Endothelial cell of umbilical vein (primary cell): Measurements from ENCODE around the gene TMIGD3. TPM values are rescaled to one million over a fixed set of nuclear protein-coding genes. Genes with fewer than 3 reads are reported as not detected.
A peak's percentile ranks its signal among the peaks of the same experiment; 100 is the strongest.

Source experiments
- BruUV-seq: library from RNA; stranded (reverse); fragments of 400-500 nt; replicated peaks from 2 replicates; lab custom pipeline; 2021; lab: Mats Ljungman, UMichigan
- CTCF ChIA-PET: fragments of 300-600, 350-600 bp; sonication (Branson Sonifier 250); formaldehyde crosslinking; loops from one replicate; lab custom pipeline; 2021; ENCODE audit warnings: antibody characterized with exemption, inconsistent platforms; lab: Charles Lee
- POLR2A ChIA-PET: fragments of 300-600, 350-600 bp; sonication (Branson Sonifier 250); formaldehyde crosslinking; loops from one replicate; lab custom pipeline; 2021; ENCODE audit warnings: antibody characterized with exemption, inconsistent platforms; lab: Charles Lee
- DNase-seq: peaks from one replicate; pipeline ENCODE4 v3.0.0-alpha.2; 2011; ENCODE audit warnings: low read depth, low spot score
- FAIRE-seq: peaks from 2 replicates; lab custom pipeline; 2011; peaks lifted over from hg19 to GRCh38; lab: Jason Lieb, UNC
- H2AFZ ChIP-seq: 2 replicates; pipeline ENCODE4 v1.6.0; 2012; ENCODE audit warnings: low read depth, low read length, control low read depth, inconsistent platforms
- H3K27ac ChIP-seq: 2 replicates; pipeline ENCODE4 v1.5.1; 2011; ENCODE audit warnings: low read depth, mild to moderate bottlenecking, control low read depth, low read length, moderate library complexity; ENCODE audit not compliant: insufficient read depth
- H3K27me3 ChIP-seq, 2 experiments: 2 replicates each; pipeline versions ENCODE4 v1.6.0 to v1.6.1; 2011; ENCODE audit warnings: low read length in 2 of 2, mixed read lengths in 1 of 2; ENCODE audit not compliant: control insufficient read depth in 2 of 2, insufficient read depth in 2 of 2
- H3K36me3 ChIP-seq, 2 experiments: 2 replicates in 1 of 2; 3 replicates in 1 of 2; pipeline ENCODE4 v1.5.1; 2011; ENCODE audit warnings: low read length in 2 of 2, mild to moderate bottlenecking in 1 of 2, moderate library complexity in 1 of 2; ENCODE audit not compliant: control insufficient read depth in 2 of 2, insufficient read depth in 2 of 2; ENCODE audit errors: extremely low read depth in 1 of 2
- H3K4me1 ChIP-seq: 3 replicates; pipeline ENCODE4 v1.5.1; 2011; ENCODE audit warnings: mild to moderate bottlenecking, low read length; ENCODE audit not compliant: control insufficient read depth, insufficient read depth; ENCODE audit errors: extremely low read depth
- H3K4me2 ChIP-seq: 2 replicates; pipeline ENCODE4 v1.6.1; 2011; ENCODE audit warnings: low read length, control low read depth, mixed read lengths; ENCODE audit not compliant: insufficient read depth
- H3K4me3 ChIP-seq, 3 experiments: fragments of 200-600 bp in 1 of 3; sonication (generic), shearing (Covaris generic) in 1 of 3; replicated peaks in 1 of 3; 2 replicates each; pipeline ENCODE4 v1.5.1; 2011 to 2016; ENCODE audit warnings: control low read depth in 3 of 3, low read length in 3 of 3, mild to moderate bottlenecking in 2 of 3, inconsistent platforms in 1 of 3, low read depth in 1 of 3, moderate library complexity in 1 of 3; ENCODE audit not compliant: insufficient read depth in 1 of 3
- H3K79me2 ChIP-seq: 2 replicates; pipeline ENCODE4 v1.6.0; 2012; ENCODE audit warnings: low read length, inconsistent platforms; ENCODE audit not compliant: control insufficient read depth, insufficient read depth
- H3K9ac ChIP-seq: replicated peaks from 2 replicates; pipeline ENCODE3; 2011; ENCODE audit warnings: low read length, control low read depth; ENCODE audit not compliant: insufficient read depth; ENCODE audit errors: extremely low read depth
- H3K9me1 ChIP-seq: replicated peaks from 3 replicates; pipeline ENCODE4 v1.6.0; 2011; ENCODE audit warnings: mild to moderate bottlenecking, low read length; ENCODE audit not compliant: control insufficient read depth, insufficient read depth; ENCODE audit errors: extremely low read depth
- H3K9me3 ChIP-seq: replicated peaks from 2 replicates; pipeline ENCODE4 v1.5.1; 2012; ENCODE audit warnings: low read length, inconsistent platforms; ENCODE audit not compliant: control insufficient read depth, insufficient read depth
- H4K20me1 ChIP-seq: replicated peaks from 2 replicates; pipeline ENCODE3; 2011; ENCODE audit warnings: mild to moderate bottlenecking, low read length; ENCODE audit not compliant: control insufficient read depth, insufficient read depth; ENCODE audit errors: extremely low read depth
- EZH2 ChIP-seq: IDR thresholded peaks from 2 replicates; pipeline ENCODE4 v1.6.1; 2012; ENCODE audit warnings: borderline replicate concordance, low read depth, mild to moderate bottlenecking, moderate library complexity, low read length, inconsistent platforms; ENCODE audit not compliant: severe bottlenecking
- FOS ChIP-seq: IDR thresholded peaks from 2 replicates; pipeline ENCODE4 v1.6.1; 2011; ENCODE audit warnings: mild to moderate bottlenecking, low read length, moderate library complexity, borderline replicate concordance; ENCODE audit not compliant: insufficient read depth
- MYC ChIP-seq: IDR thresholded peaks from one replicate; pipeline ENCODE4 v1.6.1; 2011; ENCODE audit warnings: mild to moderate bottlenecking, low read depth, low read length
- POLR2A ChIP-seq: IDR thresholded peaks from 2 replicates; pipeline ENCODE4 v1.6.1; 2012; ENCODE audit warnings: low read depth, mild to moderate bottlenecking, control low read depth, low read length
- dilution Hi-C: fragments of 300-500 bp; cut with MboI; formaldehyde crosslinking; loops from one replicate; pipeline ENCODE4 v1.15.0; 2019; ENCODE audit warnings: low sequenced_read_pairs; ENCODE audit not compliant: extremely low pct_ligation_motif_present
- intact Hi-C: fragments of 100-400 bp; cut with micrococcal nuclease; formaldehyde crosslinking; loops from one replicate; pipeline ENCODE4 v1.10.0; 2022
- polyA plus RNA-seq, 4 experiments: library from polyadenylated mRNA; depleted of rRNA in 3 of 4; stranded (reverse) in 3 of 4; unstranded in 1 of 4; fragments of >200 nt; gene quantifications; 2 replicates each; pipeline versions ENCODE4 v1.2.1 to v1.2.3, GENCODE V29; 2011 to 2012; ENCODE audit warnings: missing spikeins in 1 of 4
- total RNA-seq: library from RNA; stranded (reverse); gene quantifications from 2 replicates; pipeline ENCODE4 v1.2.3, GENCODE V29; 2021
- TF ChIP-seq, protein P1 (sequence below), 2 donors: IDR thresholded peaks; 1 replicate in 1 of 2; 2 replicates in 1 of 2; pipeline ENCODE4 v1.5.1; 2011; ENCODE audit warnings: low read length in 2 of 2, mild to moderate bottlenecking in 2 of 2, moderate library complexity in 2 of 2, control low read depth in 1 of 2, inconsistent platforms in 1 of 2, low read depth in 1 of 2; ENCODE audit not compliant: insufficient read depth in 1 of 2; ENCODE audit errors: extremely low read depth in 1 of 2
- TF ChIP-seq, protein P2 (sequence below): IDR thresholded peaks from 2 replicates; pipeline ENCODE4 v1.6.1; 2011; ENCODE audit not compliant: insufficient read depth, insufficient read length

Gene TMIGD3
- total and polyA plus RNA-seq, 2 donors (not counting 3 experiments of a cell fraction or from before 2014, with no cell fraction given): 0.07 to 0.49 TPM

DNA sequence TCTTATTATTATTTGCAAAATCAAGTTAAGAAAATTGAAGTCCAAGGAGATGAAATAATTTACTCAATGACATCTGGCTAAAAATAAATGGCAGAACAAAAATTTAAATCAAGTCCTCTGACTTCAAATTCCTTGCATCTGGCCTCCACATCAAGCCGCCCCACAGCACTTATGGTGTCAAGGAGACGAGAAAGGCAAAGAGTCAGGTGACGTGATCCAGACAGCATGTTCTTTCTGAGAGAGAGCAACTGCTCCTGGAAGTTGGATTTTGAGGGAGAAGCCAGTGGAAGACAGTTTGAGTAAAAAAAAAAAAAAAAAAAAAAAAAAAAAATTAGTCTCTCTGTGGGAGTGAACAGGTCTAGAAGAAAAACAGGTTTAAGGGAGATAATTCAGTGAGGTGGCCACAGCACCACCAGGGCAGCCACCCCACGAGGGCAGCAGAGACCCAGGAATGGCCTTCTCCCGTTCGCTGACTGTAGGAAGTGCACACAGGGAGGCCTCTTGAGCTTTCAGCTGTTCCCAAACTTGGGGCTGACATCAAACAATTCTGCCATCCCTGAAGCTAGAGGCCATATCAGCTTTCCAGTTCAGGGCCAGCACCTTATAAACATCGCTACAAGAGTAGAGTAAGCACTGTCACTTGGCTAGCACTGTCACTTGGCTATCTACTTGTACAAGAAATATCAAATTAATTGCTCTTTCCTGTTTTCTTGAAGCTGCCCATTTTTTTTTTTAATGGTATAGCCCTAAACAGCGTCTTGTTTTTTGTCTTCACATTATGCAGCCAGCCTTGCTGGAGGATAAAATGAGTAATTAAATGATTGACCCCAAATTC is 21.8 kb downstream of the TMIGD3 start:
- no peak overlapping the region for H2AFZ ChIP-seq
- H3K9me1 ChIP-seq: no peaks in the 10 kb centered on the region
- peak; percentile 62 for DNase-seq
- no TSS peak for BruUV-seq
- no peaks in the 10 kb centered on the region for H3K79me2 ChIP-seq
- H3K9me3 ChIP-seq: no peaks in the 10 kb centered on the region
- intact Hi-C loops: loop anchor here (1.0 to 5.0 kb wide), 6 partner anchors 175 to 886 kb away; partner anchors contain the start of gene DDX20
- no peaks in the 10 kb centered on the region for H3K36me3 ChIP-seq
- no peak overlapping the region for H3K4me2 ChIP-seq
- no peak overlapping the region for H3K27ac ChIP-seq
- dilution Hi-C loops: no loop called here
- no peaks in the 10 kb centered on the region for H4K20me1 ChIP-seq
- peak; percentile 83 for FAIRE-seq
- ChIA-PET POLR2A (no interaction called here), CTCF (interaction anchor here (0.5 to 3.3 kb wide), 39 partner anchors 9 to 910 kb away, joined by 3 to 66 read pairs (median 5); partner anchors contain the start of genes INKA2 and RAP1A)
- H3K4me3 ChIP-seq: no peak overlapping the region
- H3K9ac ChIP-seq: no peak overlapping the region
- peaks cover 0 to 2% of the 10 kb centered on the region in 2 experiments for H3K27me3 ChIP-seq
- no peak for TF ChIP-seq POLR2A
- TF ChIP-seq, protein P1, sequence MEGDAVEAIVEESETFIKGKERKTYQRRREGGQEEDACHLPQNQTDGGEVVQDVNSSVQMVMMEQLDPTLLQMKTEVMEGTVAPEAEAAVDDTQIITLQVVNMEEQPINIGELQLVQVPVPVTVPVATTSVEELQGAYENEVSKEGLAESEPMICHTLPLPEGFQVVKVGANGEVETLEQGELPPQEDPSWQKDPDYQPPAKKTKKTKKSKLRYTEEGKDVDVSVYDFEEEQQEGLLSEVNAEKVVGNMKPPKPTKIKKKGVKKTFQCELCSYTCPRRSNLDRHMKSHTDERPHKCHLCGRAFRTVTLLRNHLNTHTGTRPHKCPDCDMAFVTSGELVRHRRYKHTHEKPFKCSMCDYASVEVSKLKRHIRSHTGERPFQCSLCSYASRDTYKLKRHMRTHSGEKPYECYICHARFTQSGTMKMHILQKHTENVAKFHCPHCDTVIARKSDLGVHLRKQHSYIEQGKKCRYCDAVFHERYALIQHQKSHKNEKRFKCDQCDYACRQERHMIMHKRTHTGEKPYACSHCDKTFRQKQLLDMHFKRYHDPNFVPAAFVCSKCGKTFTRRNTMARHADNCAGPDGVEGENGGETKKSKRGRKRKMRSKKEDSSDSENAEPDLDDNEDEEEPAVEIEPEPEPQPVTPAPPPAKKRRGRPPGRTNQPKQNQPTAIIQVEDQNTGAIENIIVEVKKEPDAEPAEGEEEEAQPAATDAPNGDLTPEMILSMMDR (IDR thresholded peaks at IDR 0.05; ENCODE audit: extremely low read depth in 1 of 2, insufficient read depth in 1 of 2, low read depth in 1 of 2, low read length in 2 of 2): peak; percentile 57 to 70
- H3K4me1 ChIP-seq: no peaks in the 10 kb centered on the region

DNA sequence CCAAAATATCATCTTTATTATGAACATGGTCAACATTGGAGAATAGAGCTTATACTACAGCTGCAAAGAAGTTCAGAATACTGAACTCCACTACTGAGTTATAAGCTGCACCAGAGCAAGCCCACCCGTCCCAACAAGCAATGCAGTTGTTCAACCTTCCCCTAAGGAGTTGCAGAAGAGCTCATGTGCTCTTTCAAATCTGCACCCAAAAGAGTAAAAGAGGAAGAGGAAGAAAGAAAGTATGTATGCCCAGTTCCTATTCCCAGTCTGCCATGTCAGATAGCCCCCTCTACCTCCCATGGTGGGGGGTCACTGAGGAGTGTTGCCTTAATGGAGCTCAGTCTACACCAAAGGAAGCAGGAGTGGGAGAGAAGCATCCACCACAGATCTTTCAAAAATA is 22.8 kb downstream of the TMIGD3 start:
- H3K27ac ChIP-seq: no peak overlapping the region
- BruUV-seq: no TSS peak
- H3K27me3 ChIP-seq: peaks cover 0 to 2% of the 10 kb centered on the region in 2 experiments
- H3K9me1 ChIP-seq: no peaks in the 10 kb centered on the region
- no peaks in the 10 kb centered on the region for H3K9me3 ChIP-seq
- FAIRE-seq (no peak), DNase-seq (no peak)
- H3K4me2 ChIP-seq: no peak overlapping the region
- no peak overlapping the region for H2AFZ ChIP-seq
- dilution Hi-C loops (no loop called here), intact Hi-C loops (loop anchor here (1.0 to 5.0 kb wide), 6 partner anchors 176 to 887 kb away; partner anchors contain the start of gene DDX20)
- no peak overlapping the region for H3K4me3 ChIP-seq
- ChIA-PET POLR2A (no interaction called here), CTCF (interaction anchor here (0.7 to 3.3 kb wide), 9 partner anchors 16 to 890 kb away, joined by 3 to 64 read pairs (median 9); no protein-coding TSS in a partner anchor)
- no peaks in the 10 kb centered on the region for H4K20me1 ChIP-seq
- no peaks in the 10 kb centered on the region for H3K36me3 ChIP-seq
- TF ChIP-seq MYC (no peak), POLR2A (no peak), FOS (no peak), EZH2 (no peak)
- TF ChIP-seq, protein P1 (IDR thresholded peaks at IDR 0.05; ENCODE audit: extremely low read depth in 1 of 2, insufficient read depth in 1 of 2, low read depth in 1 of 2, low read length in 2 of 2): no peak
- TF ChIP-seq, protein P2, sequence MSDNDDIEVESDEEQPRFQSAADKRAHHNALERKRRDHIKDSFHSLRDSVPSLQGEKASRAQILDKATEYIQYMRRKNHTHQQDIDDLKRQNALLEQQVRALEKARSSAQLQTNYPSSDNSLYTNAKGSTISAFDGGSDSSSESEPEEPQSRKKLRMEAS: no peak
- no peaks in the 10 kb centered on the region for H3K79me2 ChIP-seq
- no peaks in the 10 kb centered on the region for H3K4me1 ChIP-seq
- H3K9ac ChIP-seq: no peak overlapping the region
